Neuronal stem cell (in vitro differentiated cells): ENCODE results near the gene CD79A.

Experiments used
- DNase-seq: peaks from one replicate; pipeline ENCODE4 v3.0.0-alpha.2; 2013; ENCODE audit warnings: low spot score
- H2AFZ ChIP-seq: one replicate; pipeline ENCODE4 v1.6.1; 2013; ENCODE audit warnings: mild to moderate bottlenecking, low read length, inconsistent platforms
- H2AK5ac ChIP-seq: 2 replicates; pipeline ENCODE4 v1.6.1; 2013; ENCODE audit warnings: low read depth, mild to moderate bottlenecking, inconsistent platforms, low read length, moderate library complexity, mixed read lengths
- H2BK120ac ChIP-seq: 2 replicates; pipeline ENCODE4 v1.6.1; 2013; ENCODE audit warnings: low read depth, mild to moderate bottlenecking, inconsistent platforms, low read length, moderate library complexity, mixed read lengths
- H2BK12ac ChIP-seq: one replicate; pipeline ENCODE4 v1.6.1; 2013; ENCODE audit warnings: low read length, inconsistent platforms
- H2BK15ac ChIP-seq: 2 replicates; pipeline ENCODE4 v1.6.1; 2013; ENCODE audit warnings: mild to moderate bottlenecking, low read length, inconsistent platforms, mixed read lengths
- H2BK5ac ChIP-seq: one replicate; pipeline ENCODE4 v1.6.1; 2013; ENCODE audit warnings: inconsistent platforms, mild to moderate bottlenecking, low read length, moderate library complexity
- H3K14ac ChIP-seq: one replicate; pipeline ENCODE4 v1.6.1; 2013; ENCODE audit warnings: low read length, inconsistent platforms
- H3K18ac ChIP-seq: 2 replicates; pipeline ENCODE4 v1.6.1; 2013; ENCODE audit warnings: low read length, inconsistent platforms
- H3K23ac ChIP-seq: 2 replicates; pipeline ENCODE4 v1.6.1; 2013; ENCODE audit warnings: low read depth, mild to moderate bottlenecking, mixed read lengths, low read length, inconsistent platforms; ENCODE audit not compliant: poor library complexity
- H3K27ac ChIP-seq: replicated peaks from 3 replicates; pipeline ENCODE4 v1.5.1; 2013; ENCODE audit warnings: low read length, inconsistent platforms
- H3K27me3 ChIP-seq, 3 experiments: 2 replicates each; pipeline ENCODE4 v1.6.1; 2013; ENCODE audit warnings: low read length in 3 of 3, mild to moderate bottlenecking in 2 of 3, inconsistent platforms in 1 of 3, low read depth in 1 of 3, mixed read lengths in 1 of 3, moderate library complexity in 1 of 3; ENCODE audit not compliant: control insufficient read depth in 3 of 3, insufficient read depth in 3 of 3
- H3K36me3 ChIP-seq, 2 donors: replicated peaks in 1 of 2; 2 replicates each; pipeline ENCODE4 v1.6.1; 2013; ENCODE audit warnings: low read length in 2 of 2; ENCODE audit not compliant: control insufficient read depth in 2 of 2, insufficient read depth in 2 of 2
- H3K4ac ChIP-seq: 2 replicates; pipeline ENCODE4 v1.6.1; 2013; ENCODE audit warnings: inconsistent platforms, mild to moderate bottlenecking, low read length, moderate library complexity
- H3K4me1 ChIP-seq, 2 donors: 1 replicate in 1 of 2; 2 replicates in 1 of 2; pipeline ENCODE4 v1.6.1; 2013; ENCODE audit warnings: low read length in 2 of 2, low read depth in 1 of 2; ENCODE audit not compliant: control insufficient read depth in 2 of 2, insufficient read depth in 1 of 2
- H3K4me2 ChIP-seq: one replicate; pipeline ENCODE4 v1.6.1; 2013; ENCODE audit warnings: mild to moderate bottlenecking, low read length, inconsistent platforms; ENCODE audit not compliant: insufficient read depth, poor library complexity, severe bottlenecking
- H3K4me3 ChIP-seq, 2 donors: 2 replicates each; pipeline ENCODE4 v1.5.1; 2013; ENCODE audit warnings: low read length in 2 of 2, mild to moderate bottlenecking in 2 of 2, inconsistent platforms in 1 of 2, moderate library complexity in 1 of 2
- H3K79me1 ChIP-seq: one replicate; pipeline ENCODE4 v1.6.1; 2013; ENCODE audit warnings: low read depth, mild to moderate bottlenecking, inconsistent platforms, low read length, moderate library complexity
- H3K9ac ChIP-seq: one replicate; pipeline ENCODE4 v1.6.1; 2013; ENCODE audit warnings: mild to moderate bottlenecking, low read depth, low read length, inconsistent platforms; ENCODE audit not compliant: poor library complexity
- H3K9me3 ChIP-seq, 2 donors: replicated peaks in 1 of 2; 2 replicates each; pipeline versions ENCODE3 to v1.6.1; 2013; ENCODE audit warnings: low read length in 2 of 2, mild to moderate bottlenecking in 2 of 2, inconsistent platforms in 1 of 2, low read depth in 1 of 2, mixed read lengths in 1 of 2, moderate library complexity in 1 of 2; ENCODE audit not compliant: control insufficient read depth in 2 of 2, insufficient read depth in 1 of 2
- H4K8ac ChIP-seq: one replicate; pipeline ENCODE4 v1.6.1; 2013; ENCODE audit warnings: low read depth, mild to moderate bottlenecking, inconsistent platforms, low read length, moderate library complexity
- H4K91ac ChIP-seq: one replicate; pipeline ENCODE4 v1.6.1; 2013; ENCODE audit warnings: low read length, low read depth, mild to moderate bottlenecking, inconsistent platforms; ENCODE audit not compliant: poor library complexity
- WGBS, 2 donors: extraction: QIAGEN DNeasy Blood & Tissue Kit; methylation state at CpG; one replicate each; pipeline ENCODE4 v1.1.7; 2013; ENCODE audit warnings: missing lambda C conversion rate in 2 of 2, mixed read lengths in 1 of 2; ENCODE audit not compliant: insufficient read length in 2 of 2, insufficient replicate concordance in 1 of 2; ENCODE audit errors: extremely low coverage in 2 of 2; 5-methylcytosine and 5-hydroxymethylcytosine counted together

The CD79A gene

GRCh38 chr19:41844601-41845000 is 32.5 kb upstream of the CD79A start, which contains the start of gene LYPD4:
TSS of gene LYPD4 (minus strand) at chr19:41844683. CDS start at chr19:41839285, 5,398 bp downstream.
- no peak within 1 kb of the TSS for H4K91ac ChIP-seq
- no peak within 1 kb of the TSS for H3K14ac ChIP-seq
- no peak within 1 kb of the TSS for H2BK15ac ChIP-seq
- H3K79me1 ChIP-seq, result no peaks in the 10 kb centered on the region
- no peak within 1 kb of the TSS for H2BK12ac ChIP-seq
- no peak within 1 kb of the TSS for H3K23ac ChIP-seq
- no peaks in the 10 kb centered on the region for H3K4me1 ChIP-seq
- H3K4ac ChIP-seq, result no peak within 1 kb of the TSS
- H4K8ac ChIP-seq, result no peak within 1 kb of the TSS
- peaks cover 0 to 19% (median 0%) of the 10 kb centered on the region in 3 experiments for H3K27me3 ChIP-seq
- no peak within 1 kb of the TSS for H3K4me3 ChIP-seq
- no peak within 1 kb of the TSS for H3K4me2 ChIP-seq
- H3K36me3 ChIP-seq, result no peaks in the 10 kb centered on the region
- H2BK120ac ChIP-seq, result no peak within 1 kb of the TSS
- H2AFZ ChIP-seq, result no peak within 1 kb of the TSS
- WGBS, 2 donors, result no CpG with 5 or more reads among the region's 30 CpGs
- DNase-seq, result no peak
- H2BK5ac ChIP-seq, result no peak within 1 kb of the TSS
- no peak within 1 kb of the TSS for H2AK5ac ChIP-seq
- H3K27ac ChIP-seq, result no peak within 1 kb of the TSS
- H3K9ac ChIP-seq, result no peak within 1 kb of the TSS
- no peak within 1 kb of the TSS for H3K18ac ChIP-seq
- no peaks in the 10 kb centered on the region for H3K9me3 ChIP-seq

GRCh38 chr19:41845001-41845050 is 32.3 kb upstream of the CD79A start, which contains the start of gene DMRTC2:
TSS of gene DMRTC2 (plus strand) at chr19:41845042. CDS start at chr19:41847429, 2,387 bp downstream.
- no peaks in the 10 kb centered on the region for H3K9me3 ChIP-seq
- no peak within 1 kb of the TSS for H3K23ac ChIP-seq
- H2AK5ac ChIP-seq, result no peak within 1 kb of the TSS
- no peak within 1 kb of the TSS for H3K14ac ChIP-seq
- H3K27me3 ChIP-seq, result peaks cover 0 to 22% (median 0%) of the 10 kb centered on the region in 3 experiments
- no CpG with 5 or more reads among the region's 3 CpGs for WGBS, 2 donors
- H3K4ac ChIP-seq, result no peak within 1 kb of the TSS
- no peaks in the 10 kb centered on the region for H3K36me3 ChIP-seq
- no peak for DNase-seq
- H2BK120ac ChIP-seq, result no peak within 1 kb of the TSS
- no peak within 1 kb of the TSS for H2BK5ac ChIP-seq
- H4K8ac ChIP-seq, result no peak within 1 kb of the TSS
- H2AFZ ChIP-seq, result no peak within 1 kb of the TSS
- no peak within 1 kb of the TSS for H3K9ac ChIP-seq
- no peaks in the 10 kb centered on the region for H3K79me1 ChIP-seq
- no peak within 1 kb of the TSS for H2BK12ac ChIP-seq
- H3K4me2 ChIP-seq, result no peak within 1 kb of the TSS
- no peak within 1 kb of the TSS for H3K27ac ChIP-seq
- no peak within 1 kb of the TSS for H4K91ac ChIP-seq
- no peak within 1 kb of the TSS for H3K18ac ChIP-seq
- H3K4me3 ChIP-seq, result no peak within 1 kb of the TSS
- no peak within 1 kb of the TSS for H2BK15ac ChIP-seq
- H3K4me1 ChIP-seq, result no peaks in the 10 kb centered on the region

GRCh38 chr19:41845051-41845590 is 32.0 kb upstream of the CD79A start:
- no CpG with 5 or more reads among the region's 23 CpGs for WGBS, 2 donors
- Histone ChIP-seq H3K4me3 (no peak overlapping the region), H2BK5ac (no peak overlapping the region), H2AK5ac (no peak overlapping the region), H4K8ac (no peak overlapping the region), H2BK15ac (no peak overlapping the region), H2BK12ac (no peak overlapping the region), H3K18ac (no peak overlapping the region), H4K91ac (no peak overlapping the region), H3K4ac (no peak overlapping the region), H3K9ac (no peak overlapping the region), H3K23ac (no peak overlapping the region), H3K4me1 (no peaks in the 10 kb centered on the region), H3K36me3 (no peaks in the 10 kb centered on the region), H3K14ac (no peak overlapping the region), H2BK120ac (no peak overlapping the region), H3K27me3 (peaks cover 0 to 22% (median 0%) of the 10 kb centered on the region in 3 experiments), H2AFZ (no peak overlapping the region), H3K4me2 (no peak overlapping the region), H3K79me1 (no peaks in the 10 kb centered on the region), H3K9me3 (no peaks in the 10 kb centered on the region), H3K27ac (no peak overlapping the region)
- DNase-seq, result no peak

GRCh38 chr19:41847351-41848105 is 29.6 kb upstream of the CD79A start:
- H3K27me3 ChIP-seq, result peaks cover 0 to 45% (median 0%) of the 10 kb centered on the region in 3 experiments
- H3K4me2 ChIP-seq, result no peak overlapping the region
- WGBS, 2 donors, result no CpG with 5 or more reads among the region's 19 CpGs
- peak overlapping the region; percentile 82 for H2AK5ac ChIP-seq
- no peak overlapping the region for H3K18ac ChIP-seq
- DNase-seq, result no peak
- H3K4me3 ChIP-seq, result no peak overlapping the region
- H4K8ac ChIP-seq, result no peak overlapping the region
- no peak overlapping the region for H2BK12ac ChIP-seq
- no peaks in the 10 kb centered on the region for H3K4me1 ChIP-seq
- no peak overlapping the region for H3K9ac ChIP-seq
- no peak overlapping the region for H2AFZ ChIP-seq
- no peak overlapping the region for H3K14ac ChIP-seq
- no peak overlapping the region for H3K4ac ChIP-seq
- no peak overlapping the region for H4K91ac ChIP-seq
- no peaks in the 10 kb centered on the region for H3K36me3 ChIP-seq
- no peak overlapping the region for H2BK120ac ChIP-seq
- H3K9me3 ChIP-seq, result no peaks in the 10 kb centered on the region
- H3K27ac ChIP-seq, result no peak overlapping the region
- no peak overlapping the region for H2BK15ac ChIP-seq
- peak overlapping the region; percentile 49 for H3K23ac ChIP-seq
- H3K79me1 ChIP-seq, result no peaks in the 10 kb centered on the region
- H2BK5ac ChIP-seq, result no peak overlapping the region
